GM21423 (cell line): ENCODE measurements around the gene SPATA2L.

ENCODE experiments used
- ATAC-seq: cut with Tn5 transposase; IDR thresholded peaks from one replicate; pipeline ENCODE4 v1.9.1; 2021; ENCODE audit warnings: mild to moderate bottlenecking, moderate library complexity; ENCODE audit not compliant: unreplicated experiment

SPATA2L gene

GRCh38 chr16:89660146-89660545 lies 41.4 kb downstream of the SPATA2L start:
- ATAC-seq = no peak

- peak; percentile 16 for ATAC-seq
Observed at GRCh38 chr16:89658221-89658879, 43.2 kb downstream of the SPATA2L start.

GRCh38 chr16:89657442-89658220 lies 43.9 kb downstream of the SPATA2L start, which contains the start of the genes CHMP1A and SPATA33:
Gene CHMP1A, minus strand, starts transcription at chr16:89657708. Its CDS starts 120 bp downstream, at chr16:89657588.
Gene SPATA33, plus strand, starts transcription at chr16:89657836. Its CDS starts 76 bp downstream, at chr16:89657912.
- ATAC-seq = peak; percentile 87

DNA sequence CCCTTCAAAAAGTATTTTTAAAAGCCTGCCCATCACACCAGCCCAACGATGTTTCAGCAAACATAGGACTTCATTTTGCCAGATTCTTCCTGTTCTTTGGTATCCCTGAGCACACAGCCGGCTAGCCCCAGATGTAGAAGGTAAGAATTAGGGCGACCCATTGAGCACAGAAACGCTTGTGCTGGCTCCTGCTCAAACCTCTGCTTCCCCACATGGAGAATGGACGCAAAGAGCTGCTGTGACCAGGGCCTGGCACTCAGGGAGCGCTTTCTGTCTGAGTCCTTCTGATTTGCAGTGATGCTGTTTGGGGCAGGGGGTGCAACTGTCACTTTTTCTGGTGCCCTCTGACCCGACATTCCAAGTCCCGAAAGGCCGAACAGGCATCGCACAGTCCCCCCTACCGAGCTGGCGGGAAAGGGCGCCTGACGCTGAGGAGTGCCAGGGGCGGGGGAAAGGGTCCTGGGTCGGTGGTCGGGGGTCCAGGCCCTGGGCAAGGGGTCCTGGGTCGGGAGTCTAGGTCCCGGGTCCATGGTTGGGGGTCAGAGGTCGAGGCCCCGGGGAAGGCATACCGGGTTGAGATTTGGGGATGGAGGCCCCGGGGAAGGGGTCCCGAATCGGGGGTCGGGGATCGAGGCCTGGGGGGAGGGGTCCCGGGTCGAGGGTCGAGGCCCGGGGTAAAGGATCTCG lies 44.9 kb downstream of the SPATA2L start:
- no peak for ATAC-seq

GRCh38 chr16:89655062-89655643 lies 46.4 kb downstream of the SPATA2L start:
- ATAC-seq = no peak

- no peak for ATAC-seq
Observed at GRCh38 chr16:89653656-89654295, 47.7 kb downstream of the SPATA2L start.

DNA sequence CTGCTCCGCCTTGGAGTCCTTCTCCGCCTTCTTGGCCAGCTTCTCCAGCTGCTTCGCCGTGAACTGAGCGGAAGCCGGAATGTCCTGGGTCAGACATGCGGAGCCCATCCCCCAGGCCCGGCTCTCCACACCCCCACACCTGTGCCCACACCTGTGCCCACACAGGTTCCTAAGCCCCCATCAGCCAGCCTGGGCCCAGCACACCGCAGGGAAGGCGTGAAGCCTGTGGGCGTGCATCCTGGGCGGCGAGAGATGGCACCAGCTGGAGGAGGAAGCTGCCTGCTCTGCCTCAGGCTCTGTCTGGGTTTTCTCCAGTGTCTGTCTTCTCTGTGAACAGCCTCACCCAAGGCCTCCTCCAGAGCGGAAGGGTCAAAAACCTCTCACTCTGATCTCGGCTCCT lies 49.9 kb downstream of the SPATA2L start:
- ATAC-seq = no peak

- ATAC-seq = no peak
Observed at GRCh38 chr16:89646906-89647305, 54.6 kb downstream of the SPATA2L start.
